Stimulated activated CD4-positive, alpha-beta T cell treated with anti-CD3 and anti-CD28 coated beads, Interleukin-1b, Interleukin-23, amount 100 ng/mL, for 24 hours (primary cell): ENCODE data around the gene NAB1.
"Not testable (repeated sequence)": the region's sequence is repeated elsewhere in the genome, so short reads cannot be mapped to it uniquely, and the experiment has no call there.

Source experiments
- DNase-seq, 4 experiments: peaks; one replicate each; pipeline ENCODE4 v3.0.0-alpha.2; 2020; ENCODE audit warnings: low read depth in 4 of 4, low spot score in 1 of 4

NAB1 gene, protein sequence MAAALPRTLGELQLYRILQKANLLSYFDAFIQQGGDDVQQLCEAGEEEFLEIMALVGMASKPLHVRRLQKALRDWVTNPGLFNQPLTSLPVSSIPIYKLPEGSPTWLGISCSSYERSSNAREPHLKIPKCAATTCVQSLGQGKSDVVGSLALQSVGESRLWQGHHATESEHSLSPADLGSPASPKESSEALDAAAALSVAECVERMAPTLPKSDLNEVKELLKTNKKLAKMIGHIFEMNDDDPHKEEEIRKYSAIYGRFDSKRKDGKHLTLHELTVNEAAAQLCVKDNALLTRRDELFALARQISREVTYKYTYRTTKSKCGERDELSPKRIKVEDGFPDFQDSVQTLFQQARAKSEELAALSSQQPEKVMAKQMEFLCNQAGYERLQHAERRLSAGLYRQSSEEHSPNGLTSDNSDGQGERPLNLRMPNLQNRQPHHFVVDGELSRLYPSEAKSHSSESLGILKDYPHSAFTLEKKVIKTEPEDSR

DNA sequence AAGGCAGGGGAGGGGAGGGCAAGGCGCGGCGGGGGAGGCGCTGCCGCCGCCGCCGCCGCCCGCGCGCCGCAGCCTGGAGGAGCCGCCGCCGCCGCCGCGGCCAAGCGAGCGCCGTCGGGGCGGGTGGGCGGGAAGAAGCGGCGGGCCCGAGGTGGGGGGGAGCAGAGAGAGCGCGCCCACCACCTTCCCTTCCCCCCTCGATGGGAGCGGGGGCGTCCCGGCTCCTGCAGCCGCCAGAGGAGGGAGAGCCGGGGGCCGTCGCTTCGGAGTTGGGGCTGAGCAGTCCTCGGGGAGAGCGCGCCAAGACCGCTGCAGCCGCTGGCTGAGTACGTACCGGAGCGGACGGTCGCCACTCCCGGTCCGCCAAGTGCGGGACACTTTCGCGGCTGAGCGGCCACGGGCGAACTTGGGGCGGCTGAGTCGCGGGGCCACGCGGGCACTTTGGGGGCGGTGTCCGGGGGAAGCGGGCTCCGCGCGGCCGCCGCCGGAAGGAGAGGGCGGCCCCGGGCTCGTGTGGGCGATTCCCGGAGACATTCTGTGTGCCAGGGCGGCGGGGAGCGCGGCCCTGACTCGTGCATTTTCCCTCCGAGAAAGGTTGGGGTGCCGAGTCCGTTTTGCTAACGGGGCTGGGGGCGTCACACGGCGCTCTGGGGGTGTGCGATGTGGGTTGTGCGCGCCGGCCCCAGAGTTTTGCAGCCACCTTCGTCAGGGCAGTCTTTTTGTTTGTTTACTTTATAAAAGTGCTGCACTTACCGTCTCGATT, at the start of gene NAB1:
Gene NAB1, plus strand, starts transcription at position 49 of the 763 bp plus-strand sequence. CDS start 10,094 bp downstream, outside the sequence.
- DNase-seq = peak; percentile 31 to 45 (median 36)

DNA sequence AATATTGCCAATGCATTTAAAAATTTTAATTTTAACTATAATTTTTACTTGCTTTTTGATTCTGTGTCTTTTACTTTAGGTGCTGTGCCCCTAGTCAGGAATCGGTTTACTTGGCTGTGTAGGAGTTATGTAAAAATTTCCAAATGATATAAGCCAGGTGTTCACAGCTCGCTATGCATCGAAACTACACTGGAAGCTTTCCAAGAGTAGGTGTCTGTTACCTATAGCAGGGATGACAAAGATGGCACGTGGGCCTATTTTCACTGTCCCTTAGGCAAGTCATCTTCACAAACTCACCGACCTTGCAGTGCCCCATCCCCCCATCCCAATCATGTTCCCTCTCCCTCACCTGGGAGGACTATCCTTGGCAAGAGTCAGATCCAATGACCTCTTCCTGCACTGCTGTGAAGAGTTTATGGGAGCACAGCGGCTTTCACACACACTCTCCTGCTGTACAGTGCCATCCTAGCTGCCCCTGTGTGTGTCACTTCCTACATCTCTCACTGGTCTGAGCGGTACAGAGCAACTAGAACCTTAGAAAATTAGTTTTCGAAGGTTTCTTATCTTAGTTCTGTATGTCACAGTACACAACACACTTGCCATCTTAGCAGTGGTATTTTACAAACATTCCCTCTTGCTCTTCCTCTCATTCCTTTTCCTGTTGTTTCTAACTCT, 49.2 kb upstream of the NAB1 start:
- DNase-seq = no peak

DNA sequence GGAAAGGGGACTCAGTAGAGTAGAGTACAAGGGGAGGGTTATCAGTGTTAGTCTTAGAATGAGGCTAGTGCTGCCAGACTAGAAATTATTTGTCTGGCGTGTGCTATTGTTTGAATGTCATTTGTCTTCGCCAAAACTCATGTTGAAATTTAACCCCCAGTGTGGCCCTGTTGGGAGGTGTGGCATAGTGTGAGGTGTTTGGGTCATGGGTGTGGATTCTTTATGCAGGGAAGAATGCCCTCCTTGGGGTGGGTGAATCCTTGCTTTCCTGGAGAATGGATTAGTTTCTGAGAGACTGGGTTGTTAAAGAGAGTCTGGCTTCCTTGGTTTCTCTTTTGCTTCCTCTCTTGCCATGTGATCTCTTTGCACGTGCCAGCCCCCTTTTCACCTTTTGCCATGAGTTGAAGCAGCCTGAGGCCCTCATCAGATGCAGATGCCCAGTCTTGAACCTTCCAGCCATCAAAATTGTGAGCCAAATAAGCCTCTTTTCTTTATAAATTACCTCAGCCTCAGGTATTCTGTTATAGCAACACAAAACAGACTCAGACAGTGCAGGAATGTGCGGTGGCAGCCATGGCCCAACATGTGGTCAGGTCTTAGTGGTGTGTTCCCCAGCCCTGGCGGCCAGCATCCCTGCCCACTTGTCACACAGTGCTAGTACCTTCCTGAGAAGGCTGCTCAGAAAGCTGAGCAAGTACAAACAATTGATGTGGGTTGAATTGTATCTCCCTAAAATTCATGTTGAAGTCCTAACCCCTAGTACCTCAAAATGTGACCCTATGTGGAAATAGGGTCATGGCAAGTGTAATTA, 48.4 kb upstream of the NAB1 start:
- DNase-seq = no peak

DNA sequence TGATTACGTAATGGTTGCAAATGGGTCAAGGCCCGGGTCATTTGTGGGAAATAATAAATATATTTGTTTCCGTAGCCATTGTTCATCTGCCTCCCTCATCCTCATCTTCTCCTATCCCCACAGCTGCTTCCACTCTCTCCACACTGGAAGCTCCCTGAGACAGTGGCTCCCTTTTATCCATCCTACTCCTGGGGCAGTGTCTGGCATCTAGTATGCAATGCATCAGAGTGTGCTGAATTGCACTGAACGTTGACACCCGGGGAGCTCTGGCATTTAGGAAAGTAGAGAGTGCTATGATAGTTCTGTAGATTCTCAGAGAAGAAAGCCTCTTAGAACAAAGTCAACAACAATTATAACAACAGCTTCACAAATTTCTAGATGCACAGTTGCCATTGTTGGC, 45.5 kb upstream of the NAB1 start:
- DNase-seq = no peak

DNA sequence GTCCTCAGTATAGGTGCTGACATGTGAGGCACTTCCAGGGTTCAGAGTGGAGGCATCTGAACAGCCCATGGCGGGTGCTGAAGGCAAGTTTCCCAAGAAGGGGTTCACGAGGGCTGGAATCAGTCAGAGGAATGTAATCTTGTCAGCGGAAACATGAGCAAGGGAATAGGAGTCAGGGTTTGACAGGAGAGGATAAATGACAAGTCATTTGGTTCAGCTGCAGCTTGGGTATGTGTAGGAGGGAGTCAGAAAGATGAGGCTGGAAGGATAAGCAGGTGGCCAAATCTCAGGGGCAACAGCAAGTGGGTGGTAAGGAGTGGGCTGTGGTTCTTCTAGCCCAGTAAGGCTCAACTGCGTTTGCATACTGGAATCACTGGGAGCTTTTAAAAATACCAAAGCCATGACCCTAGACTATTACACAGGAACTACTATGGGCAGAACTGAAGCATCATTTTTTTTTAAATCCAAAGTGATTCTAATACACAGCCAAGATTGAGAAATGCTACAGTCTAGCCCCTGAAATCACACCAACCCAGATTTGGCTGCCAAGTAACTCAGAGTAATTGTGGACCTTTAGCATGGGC, 41.8 kb upstream of the NAB1 start:
- DNase-seq = no peak

DNA sequence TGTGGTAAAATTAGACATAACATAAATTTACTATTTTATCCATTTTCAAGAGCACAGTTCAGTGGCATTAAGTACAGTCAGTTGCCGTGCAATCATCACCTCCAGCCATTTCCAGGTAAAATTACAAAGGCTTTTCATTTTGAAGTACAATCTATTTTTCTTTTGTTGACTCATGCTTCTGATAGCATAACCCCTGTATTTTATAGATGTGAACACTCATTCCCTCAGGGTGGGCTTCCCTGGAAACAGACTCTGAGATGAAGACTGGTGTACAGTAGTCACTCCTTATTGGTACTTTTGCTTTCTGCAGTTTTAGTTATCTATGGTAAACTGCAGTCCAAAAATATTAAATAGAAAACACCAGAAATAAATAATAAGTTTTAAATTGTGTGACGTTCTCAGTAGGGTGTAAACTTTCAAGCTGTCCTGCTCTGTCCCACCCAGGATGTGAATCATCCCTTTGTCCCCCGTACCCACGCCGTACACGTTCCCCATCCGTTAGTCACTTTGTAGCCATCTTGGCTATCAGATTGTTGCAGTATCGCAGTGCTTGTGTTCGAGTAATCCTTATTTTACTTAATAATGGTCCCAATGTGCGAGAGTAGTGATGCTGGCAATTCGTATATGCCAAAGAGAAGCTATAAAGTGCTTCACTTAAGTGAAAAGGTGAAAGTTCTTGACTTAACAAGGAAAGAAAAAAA, 41.1 kb upstream of the NAB1 start:
- no peak for DNase-seq

DNA sequence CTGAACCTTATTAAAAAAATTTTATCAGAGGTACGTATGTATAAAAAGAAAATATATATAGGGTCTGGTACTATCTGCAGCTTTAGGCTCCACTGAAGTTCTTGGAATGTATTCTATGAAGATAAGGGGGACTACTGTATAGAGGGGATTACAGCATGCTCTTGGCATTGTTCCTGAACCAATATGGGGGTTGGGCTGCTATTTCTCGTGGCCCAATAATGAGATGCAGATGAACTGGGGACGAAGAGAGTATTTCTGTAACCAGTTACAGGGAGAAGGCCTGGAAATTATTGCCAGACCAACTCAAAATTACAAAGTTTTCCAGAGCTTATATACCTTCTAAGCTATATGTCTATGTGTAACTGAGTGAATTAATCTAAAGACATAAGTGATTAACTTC, 40.0 kb upstream of the NAB1 start:
- DNase-seq = not testable (repeated sequence)

DNA sequence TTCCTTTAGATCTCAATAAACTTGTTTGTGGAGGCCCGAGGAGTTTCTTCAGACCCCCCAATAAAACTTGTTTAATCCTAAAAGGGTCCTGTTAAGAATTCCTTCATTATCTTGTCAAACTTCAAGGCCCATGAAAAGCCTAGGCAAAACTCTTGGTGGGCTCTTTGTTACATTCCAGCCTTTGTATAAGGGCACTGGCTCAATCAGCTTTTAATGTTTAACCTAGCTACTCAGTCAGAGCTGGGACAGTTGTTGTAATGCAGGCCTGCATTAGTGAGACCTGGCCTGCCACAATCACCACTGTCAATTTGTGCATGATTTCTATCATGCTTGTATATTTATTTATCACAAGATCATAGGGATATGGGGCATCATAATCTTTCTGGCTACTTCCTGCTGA, 39.5 kb upstream of the NAB1 start:
- not testable (repeated sequence) for DNase-seq

DNA sequence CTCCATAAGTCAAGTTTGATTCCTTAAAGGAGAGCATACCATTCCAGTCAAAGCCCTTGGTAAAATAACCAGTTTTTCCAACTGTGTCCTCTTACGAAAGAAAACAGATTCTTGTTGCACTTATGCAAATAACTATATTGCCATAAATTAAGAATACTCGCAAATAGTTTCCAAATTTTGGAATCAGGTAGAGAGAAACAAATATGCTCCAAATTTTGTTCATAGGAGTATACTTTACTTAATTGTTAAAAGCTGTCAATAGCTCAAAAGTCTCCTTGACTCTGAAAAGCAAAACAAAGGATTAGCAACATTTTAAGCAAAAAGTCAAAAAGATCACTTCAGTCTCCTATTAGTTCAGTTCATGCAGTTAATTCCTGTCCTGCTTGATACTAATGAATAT, 38.4 kb upstream of the NAB1 start:
- DNase-seq = not testable (repeated sequence)

DNA sequence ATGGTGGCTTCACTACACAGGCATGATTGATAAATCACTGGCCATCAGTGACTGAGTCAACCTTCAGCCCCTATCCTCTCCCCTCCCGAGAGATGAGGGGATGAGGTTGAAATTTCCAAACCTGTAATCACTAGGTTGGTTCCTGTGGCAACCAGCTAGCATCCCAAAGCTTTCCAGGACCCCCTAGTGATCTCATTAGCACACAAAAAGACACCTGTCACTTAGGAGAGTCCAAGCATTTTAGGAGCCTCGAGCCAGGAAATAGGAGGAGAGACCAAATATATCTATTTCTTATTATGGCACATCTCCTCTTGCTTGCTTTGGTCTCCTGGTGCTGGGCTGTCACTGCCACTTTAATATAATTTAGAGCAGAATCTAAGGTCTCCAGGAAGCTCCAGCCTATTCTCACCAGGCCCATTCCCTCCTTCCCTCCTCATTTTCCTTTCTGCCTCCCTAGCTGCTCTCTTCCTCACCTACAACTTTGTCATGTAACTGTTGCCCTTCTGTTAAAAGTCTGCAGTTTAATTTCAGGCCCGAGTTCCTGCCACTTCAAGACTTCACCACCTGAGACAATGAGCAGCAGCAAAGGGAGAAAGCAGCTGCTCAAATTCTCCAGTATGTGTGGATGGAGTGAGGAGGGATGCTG, 33.2 kb upstream of the NAB1 start:
- DNase-seq = no peak

DNA sequence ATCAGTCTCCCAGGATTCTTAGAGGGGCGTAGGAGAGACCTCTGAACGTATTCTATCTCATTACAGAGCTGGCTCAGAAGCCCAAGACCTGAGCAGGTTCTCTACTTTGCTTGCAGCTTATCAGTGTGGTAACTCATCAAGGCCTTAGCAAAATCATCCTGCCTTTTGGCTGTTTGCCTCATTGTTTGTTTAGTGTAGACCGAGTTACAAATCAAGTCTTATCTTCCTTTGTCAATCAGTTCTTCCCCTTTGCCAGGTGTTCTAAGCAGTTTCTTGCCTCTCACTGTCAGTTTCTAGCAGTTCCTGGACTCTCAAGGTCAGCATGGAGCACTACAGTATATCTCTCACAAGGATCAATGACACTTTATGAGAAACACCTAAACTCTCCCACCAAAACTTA, 30.9 kb upstream of the NAB1 start:
- no peak for DNase-seq

DNA sequence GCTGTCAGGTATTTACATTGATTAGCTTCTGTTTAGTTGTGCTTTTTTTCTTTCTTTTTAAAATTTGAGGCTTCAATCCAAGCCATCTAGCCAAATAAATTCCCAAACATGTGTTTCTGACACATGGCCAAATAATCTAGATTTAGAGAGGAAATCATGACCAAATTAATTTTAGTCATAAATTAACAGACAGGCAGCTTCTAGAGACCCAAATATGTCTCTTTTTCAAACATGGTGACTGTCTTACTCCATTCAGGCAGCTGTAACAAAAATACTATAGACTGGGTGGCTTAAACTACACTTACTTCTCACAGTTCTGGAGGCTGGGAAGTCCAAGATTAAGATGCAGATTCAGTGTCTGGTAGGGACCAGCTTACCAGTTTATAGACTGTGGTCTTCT, 23.2 kb upstream of the NAB1 start:
- DNase-seq = no peak

DNA sequence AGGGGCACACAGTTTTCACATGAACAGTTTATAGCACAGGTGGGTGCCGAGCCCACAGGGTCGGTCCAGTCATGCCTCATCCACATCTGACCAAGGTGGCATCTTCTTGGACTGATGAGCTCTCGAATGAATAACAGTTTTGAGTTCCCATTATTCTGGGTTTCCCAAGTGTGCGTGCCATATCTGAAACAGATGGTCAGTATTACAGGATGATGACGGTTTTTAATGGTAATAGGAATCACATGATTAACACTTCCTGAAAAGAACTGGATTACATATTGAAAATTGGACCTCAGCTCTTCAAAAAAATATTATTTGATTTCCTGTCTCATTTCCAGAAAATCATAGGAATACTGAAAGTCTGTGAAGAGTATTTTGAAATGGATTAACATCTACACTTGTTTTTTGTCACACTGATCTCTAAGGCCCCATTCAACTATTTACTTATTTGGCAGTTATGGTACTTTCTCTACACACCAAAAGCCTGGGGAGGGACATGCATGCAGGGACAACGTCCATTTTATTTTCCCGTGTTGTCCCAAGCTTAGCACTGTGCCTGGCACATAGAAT, 22.2 kb upstream of the NAB1 start:
- DNase-seq = no peak

DNA sequence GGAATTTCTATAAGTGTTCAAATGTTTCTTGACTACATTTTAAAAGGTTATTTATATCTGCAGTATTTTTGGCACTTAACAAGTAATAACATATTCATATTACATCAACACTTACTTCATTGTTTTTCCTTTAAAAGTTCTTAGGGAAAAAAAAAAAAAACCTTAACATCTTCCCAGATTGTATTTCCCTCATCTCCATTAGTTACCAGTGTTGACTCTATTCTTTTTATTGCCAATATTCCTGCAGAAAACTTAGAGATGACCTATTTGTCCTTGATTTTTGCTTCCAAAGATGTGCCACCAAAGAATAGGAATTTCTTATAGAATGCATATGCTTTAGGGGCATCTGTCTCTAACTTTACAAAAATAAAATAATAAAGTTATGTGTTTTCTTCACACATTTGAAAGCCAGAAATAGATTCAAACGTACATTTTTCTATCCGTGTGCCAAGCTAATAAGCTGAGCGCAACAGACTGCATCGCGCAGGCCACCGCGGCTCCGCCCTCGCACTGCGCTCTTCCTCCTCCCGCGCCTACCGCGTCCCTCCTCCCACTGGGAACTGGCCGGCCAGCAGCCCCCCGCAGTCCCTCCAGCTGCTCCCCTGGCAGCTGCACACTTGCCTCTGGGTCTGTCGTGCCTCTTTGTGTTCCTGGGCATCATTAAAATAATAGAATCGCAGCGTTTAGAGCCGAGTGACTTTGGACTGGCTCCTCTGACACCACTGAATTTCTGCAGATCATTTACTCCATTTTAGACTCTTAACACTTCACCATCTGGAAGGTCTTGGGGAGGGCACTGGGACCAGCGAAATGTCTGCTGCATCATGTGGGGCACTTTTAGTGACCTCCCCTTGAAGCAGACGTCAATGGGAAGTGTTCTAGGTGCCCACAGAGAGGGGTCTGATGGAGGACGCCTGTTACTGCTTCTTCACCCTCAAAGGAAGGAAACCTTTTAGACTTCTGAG, 21.2 kb upstream of the NAB1 start:
- no peak for DNase-seq

DNA sequence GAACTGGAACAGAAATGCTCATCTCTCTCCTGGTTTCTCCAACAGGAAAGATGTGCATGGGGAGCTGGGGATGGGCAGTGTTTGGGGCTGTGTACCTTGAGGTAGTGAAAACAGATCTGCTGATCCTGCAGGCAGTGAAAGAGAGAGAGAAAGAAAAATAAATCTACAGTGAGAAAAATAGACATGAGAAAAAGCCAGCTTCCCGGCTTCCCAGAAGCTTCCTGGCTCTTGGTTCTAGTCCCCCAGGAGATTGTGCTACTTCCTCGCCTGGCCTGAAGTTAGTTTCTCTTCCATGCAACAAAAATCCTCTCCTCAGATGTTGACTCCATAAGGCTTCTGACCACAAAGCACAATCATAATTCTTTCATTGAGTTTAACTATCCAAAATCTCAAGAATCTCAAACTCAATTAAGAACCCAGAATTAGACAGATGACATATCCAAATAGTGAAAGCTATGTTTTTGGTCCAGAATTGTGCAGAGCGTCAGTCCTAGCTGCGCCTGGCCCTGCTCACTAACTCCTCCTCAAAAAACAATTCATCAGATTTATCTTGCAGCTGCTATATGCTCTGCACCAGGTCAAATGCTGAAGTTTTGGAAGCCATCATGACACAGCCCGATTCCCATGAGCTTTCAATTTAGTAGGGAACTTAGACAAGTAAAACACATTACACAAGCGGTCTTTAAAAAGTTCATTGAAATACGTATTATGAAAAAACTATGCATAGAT, 20.1 kb upstream of the NAB1 start:
- no peak for DNase-seq

DNA sequence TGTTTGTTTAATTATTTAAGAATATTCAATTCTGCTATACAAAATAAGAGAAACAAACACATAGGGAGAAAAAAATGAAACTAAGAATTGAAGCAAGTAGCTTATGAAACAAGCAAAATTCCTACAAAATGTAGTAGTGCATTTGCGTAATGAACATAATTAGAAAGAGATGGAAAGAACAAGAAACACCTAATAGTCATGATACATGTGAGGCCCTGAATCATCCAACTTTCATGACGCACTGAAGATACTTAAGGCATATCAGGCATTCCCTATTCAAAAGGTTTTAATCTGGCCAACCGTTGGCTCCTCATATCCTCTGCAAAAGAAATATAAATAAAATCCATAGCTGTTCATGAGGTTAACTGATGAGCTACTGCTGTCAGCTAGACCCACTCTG, 14.5 kb upstream of the NAB1 start:
- no peak for DNase-seq

DNA sequence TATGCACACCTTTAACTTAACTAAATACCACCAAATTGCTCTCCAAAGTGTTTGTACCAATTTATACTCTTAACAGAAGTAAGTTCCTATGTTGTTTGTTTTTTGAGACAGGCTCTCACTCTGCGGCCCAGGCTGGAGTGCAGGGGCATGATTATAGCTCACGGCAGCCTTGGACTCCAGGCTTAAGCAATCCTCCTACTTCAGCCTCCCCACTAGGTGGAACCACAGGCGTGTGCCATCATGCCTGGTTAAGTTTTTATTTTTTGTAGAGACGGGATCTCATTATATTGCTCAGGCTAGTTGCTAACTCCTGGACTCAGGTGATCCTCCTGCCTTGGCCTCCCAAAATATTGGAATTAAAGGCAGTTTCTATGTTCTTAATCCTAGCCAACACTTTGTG, 13.1 kb upstream of the NAB1 start:
- DNase-seq = no peak
